H1 (cell line): ENCODE measurements around the gene ZBTB2. TPM values are rescaled to one million over a fixed set of nuclear protein-coding genes. Genes with fewer than 3 reads are reported as not detected.

Source experiments
- RXRA ChIP-seq: IDR thresholded peaks from 2 replicates; pipeline ENCODE4 v1.6.1; 2011; ENCODE audit warnings: low read depth, mild to moderate bottlenecking, low read length, moderate library complexity; ENCODE audit not compliant: insufficient read depth
- polyA plus RNA-seq, 7 experiments: library from polyadenylated mRNA; depleted of rRNA in 3 of 7; stranded (reverse) in 5 of 7; unstranded in 2 of 7; fragments of >200 nt in 5 of 7; fragments of 200-250 nt in 2 of 7; gene quantifications; 1 replicate in 5 of 7; 2 replicates in 1 of 7; 4 replicates in 1 of 7; pipeline versions ENCODE4 v1.2.1 to v1.2.3, GENCODE V29; 2011 to 2013; ENCODE audit warnings: missing spikeins in 2 of 7, mixed read lengths in 2 of 7
- total RNA-seq: library from RNA; stranded (reverse); fragmentation: NEBNext Ultra II Directional; extraction: Animal tissue kit (Norgen Biotek cat#: 25700); gene quantifications from 2 replicates; pipeline ENCODE4 v1.2.1, GENCODE V29; 2021

Gene ZBTB2
- total and polyA plus RNA-seq, 2 of the 8 experiments (the other 6 are each of a cell fraction or from before 2014, with no cell fraction given), result 16.1 to 23.7 TPM

- TF ChIP-seq RXRA, result no peak
Observed at GRCh38 chr6:151392427-151392826, 1.1 kb upstream of the ZBTB2 start (continued).
